A673 (cell line): Measurements from ENCODE around the gene LRRK1. TPM values are rescaled to one million over a fixed set of nuclear protein-coding genes. Genes with fewer than 3 reads are reported as not detected.

Source experiments
- BruUV-seq: library from RNA; stranded (reverse); fragments of 400-500 nt; replicated peaks from 2 replicates; lab custom pipeline; 2021; lab: Mats Ljungman, UMichigan
- CTCF ChIA-PET: fragments of 300-600 bp; sonication (Branson Sonifier 250); formaldehyde crosslinking; loops from one replicate; lab custom pipeline; 2022; ENCODE audit warnings: antibody characterized with exemption; lab: Charles Lee
- POLR2A ChIA-PET: fragments of 300-600 bp; sonication (Branson Sonifier 250); formaldehyde crosslinking; loops from one replicate; lab custom pipeline; 2022; ENCODE audit warnings: antibody characterized with exemption; ENCODE audit not compliant: low non-redundant PET; lab: Charles Lee
- DNase-seq: peaks from one replicate; pipeline ENCODE4 v3.0.0-alpha.2; 2015; ENCODE audit warnings: low spot score
- H3K27ac ChIP-seq: fragments of 200-600 bp; sonication (generic); 2 replicates; pipeline ENCODE4 v1.5.1; 2016; ENCODE audit warnings: mixed run types, low read depth, mild to moderate bottlenecking, mixed read lengths, antibody characterized with exemption, low read length; ENCODE audit not compliant: poor library complexity, severe bottlenecking
- H3K27me3 ChIP-seq: fragments of 200-600 bp; sonication (generic); replicated peaks from 2 replicates; pipeline ENCODE4 v1.6.1; 2017; ENCODE audit warnings: mixed run types, low read depth, mild to moderate bottlenecking, mixed read lengths, antibody characterized with exemption, low read length; ENCODE audit not compliant: insufficient read depth, poor library complexity
- H3K36me3 ChIP-seq: fragments of 200-600 bp; sonication (generic); 2 replicates; pipeline ENCODE4 v1.6.1; 2016; ENCODE audit warnings: mixed run types, mild to moderate bottlenecking, mixed read lengths, antibody characterized with exemption, low read length; ENCODE audit not compliant: insufficient read depth, poor library complexity, severe bottlenecking
- H3K4me1 ChIP-seq: fragments of 200-600 bp; sonication (generic); 2 replicates; pipeline ENCODE4 v1.6.1; 2017; ENCODE audit warnings: mixed run types, mild to moderate bottlenecking, mixed read lengths, antibody characterized with exemption, low read length; ENCODE audit not compliant: insufficient read depth, poor library complexity, severe bottlenecking
- H3K4me3 ChIP-seq: fragments of 200-600 bp; sonication (generic); 2 replicates; pipeline ENCODE4 v1.5.1; 2016; ENCODE audit warnings: low read depth, mixed run types, mild to moderate bottlenecking, mixed read lengths, low read length; ENCODE audit not compliant: poor library complexity, severe bottlenecking
- H3K9me3 ChIP-seq: fragments of 200-600 bp; sonication (generic); 2 replicates; pipeline ENCODE4 v1.6.1; 2016; ENCODE audit warnings: mixed run types, low read depth, mild to moderate bottlenecking, mixed read lengths, antibody characterized with exemption, low read length; ENCODE audit not compliant: poor library complexity, severe bottlenecking
- CTCF ChIP-seq: fragments of 300-800, 200-600 bp; sonication (generic); conservative IDR thresholded peaks from 2 replicates; pipeline ENCODE4 v1.5.1; 2017; ENCODE audit warnings: low read depth, mild to moderate bottlenecking, antibody characterized with exemption, low read length, moderate library complexity, mixed read lengths
- EZH2 ChIP-seq: fragments of 200-600 bp; sonication (generic); IDR thresholded peaks from 2 replicates; pipeline ENCODE4 v1.6.1; 2017; ENCODE audit warnings: borderline replicate concordance, low read depth, mild to moderate bottlenecking, mixed read lengths, antibody characterized with exemption, low read length; ENCODE audit not compliant: poor library complexity, severe bottlenecking
- intact Hi-C: fragments of 100-400 bp; cut with micrococcal nuclease; formaldehyde crosslinking; loops from one replicate; pipeline ENCODE4 v1.10.0; 2022; ENCODE audit not compliant: unreplicated experiment
- total RNA-seq: library from RNA; stranded (reverse); gene quantifications from 2 replicates; pipeline ENCODE4 v1.2.3, GENCODE V29; 2021

Gene LRRK1
- total RNA-seq, 1 experiment from 2014 or later, result 7.7 TPM

DNA sequence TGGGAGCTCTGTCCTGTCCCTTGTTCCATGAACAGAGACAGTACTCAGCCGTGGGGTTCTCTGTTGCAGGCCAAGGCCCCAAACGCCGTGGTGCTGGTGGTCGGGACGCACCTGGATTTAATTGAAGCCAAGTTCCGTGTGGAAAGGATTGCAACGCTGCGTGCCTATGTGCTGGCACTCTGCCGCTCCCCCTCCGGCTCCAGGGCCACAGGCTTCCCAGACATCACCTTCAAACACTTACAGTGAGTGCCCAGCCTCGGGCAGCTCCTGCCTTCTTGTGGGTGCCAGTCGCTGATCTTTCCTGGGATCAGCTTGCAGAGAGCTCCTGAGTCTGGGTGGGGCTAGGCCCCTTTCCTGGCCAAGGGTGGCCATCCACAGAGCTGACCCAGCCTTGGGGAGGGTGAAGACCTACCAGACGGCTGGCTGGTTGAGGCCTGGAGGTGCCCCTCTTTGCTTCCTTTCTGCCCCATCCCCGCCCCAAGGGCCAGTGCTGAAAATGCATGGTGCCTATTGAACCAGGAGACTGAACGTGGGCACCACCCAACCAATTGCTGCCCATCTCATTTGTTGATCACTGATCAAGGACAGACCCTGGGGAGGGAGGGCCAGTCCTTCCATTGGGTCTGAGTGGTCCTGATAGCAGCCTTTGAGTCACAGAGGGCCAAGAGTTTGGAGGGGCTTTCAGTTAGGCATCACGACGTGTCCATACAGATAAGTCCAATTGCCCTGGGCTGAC, 106.9 kb downstream of the LRRK1 start:
- Histone ChIP-seq H3K4me1 (no peaks in the 10 kb centered on the region), H3K9me3 (no peaks in the 10 kb centered on the region), H3K36me3 (no peaks in the 10 kb centered on the region), H3K27ac (no peak overlapping the region), H3K4me3 (no peak overlapping the region), H3K27me3 (no peaks in the 10 kb centered on the region)
- BruUV-seq, result no TSS peak
- CTCF ChIA-PET, result no interaction called here
- intact Hi-C loops, result no loop called here
- no peak for DNase-seq
- TF ChIP-seq CTCF, result no peak
- TF ChIP-seq EZH2, result no peak
- POLR2A ChIA-PET, result no interaction called here

GRCh38 chr15:101026656-101027272, 107.6 kb downstream of the LRRK1 start:
- TF ChIP-seq EZH2 (no peak), CTCF (no peak)
- BruUV-seq, result no TSS peak
- Histone ChIP-seq H3K4me1 (no peaks in the 10 kb centered on the region), H3K36me3 (no peaks in the 10 kb centered on the region), H3K27me3 (no peaks in the 10 kb centered on the region), H3K9me3 (no peaks in the 10 kb centered on the region), H3K4me3 (no peak overlapping the region), H3K27ac (no peak overlapping the region)
- ChIA-PET POLR2A (no interaction called here), CTCF (no interaction called here)
- DNase-seq, result no peak
- intact Hi-C loops, result no loop called here

GRCh38 chr15:101027273-101027901, 108.2 kb downstream of the LRRK1 start:
- Histone ChIP-seq H3K27ac (no peak overlapping the region), H3K36me3 (no peaks in the 10 kb centered on the region), H3K4me3 (no peak overlapping the region), H3K27me3 (no peaks in the 10 kb centered on the region), H3K4me1 (no peaks in the 10 kb centered on the region), H3K9me3 (no peaks in the 10 kb centered on the region)
- intact Hi-C loops, result no loop called here
- DNase-seq, result no peak
- TF ChIP-seq CTCF (no peak), EZH2 (no peak)
- ChIA-PET POLR2A (no interaction called here), CTCF (no interaction called here)
- no TSS peak for BruUV-seq
